ENCODE results near the gene PHF12.

- TF ChIP-seq, protein P1, sequence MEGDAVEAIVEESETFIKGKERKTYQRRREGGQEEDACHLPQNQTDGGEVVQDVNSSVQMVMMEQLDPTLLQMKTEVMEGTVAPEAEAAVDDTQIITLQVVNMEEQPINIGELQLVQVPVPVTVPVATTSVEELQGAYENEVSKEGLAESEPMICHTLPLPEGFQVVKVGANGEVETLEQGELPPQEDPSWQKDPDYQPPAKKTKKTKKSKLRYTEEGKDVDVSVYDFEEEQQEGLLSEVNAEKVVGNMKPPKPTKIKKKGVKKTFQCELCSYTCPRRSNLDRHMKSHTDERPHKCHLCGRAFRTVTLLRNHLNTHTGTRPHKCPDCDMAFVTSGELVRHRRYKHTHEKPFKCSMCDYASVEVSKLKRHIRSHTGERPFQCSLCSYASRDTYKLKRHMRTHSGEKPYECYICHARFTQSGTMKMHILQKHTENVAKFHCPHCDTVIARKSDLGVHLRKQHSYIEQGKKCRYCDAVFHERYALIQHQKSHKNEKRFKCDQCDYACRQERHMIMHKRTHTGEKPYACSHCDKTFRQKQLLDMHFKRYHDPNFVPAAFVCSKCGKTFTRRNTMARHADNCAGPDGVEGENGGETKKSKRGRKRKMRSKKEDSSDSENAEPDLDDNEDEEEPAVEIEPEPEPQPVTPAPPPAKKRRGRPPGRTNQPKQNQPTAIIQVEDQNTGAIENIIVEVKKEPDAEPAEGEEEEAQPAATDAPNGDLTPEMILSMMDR (IDR thresholded peaks at IDR 0.05 in 8 of 11, conservative IDR thresholded peaks at IDR 0.05 in 3 of 11): peak; percentile 69 to 93 (median 86)
- TF ChIP-seq POLR2AphosphoS5 (IDR thresholded peaks at IDR 0.05) (peak in 1 of 3 donors; percentile 23), POLR2A (IDR thresholded peaks at IDR 0.05) (no peak)
Observed at GRCh38 chr17:28953444-28954118, 2.3 kb upstream of the PHF12 start.
